T-helper 1 cell treated with Interleukin-12 subunit alpha and Interleukin-12 subunit beta and Interleukin-4 antibody, amounts not matched to agents 30 ng/mL and 1 ng/mL, for 36 hours (primary cell): ENCODE measurements around the gene ADCK2. TPM values are rescaled to one million over a fixed set of nuclear protein-coding genes. Genes with fewer than 3 reads are reported as not detected.
"Not testable (repeated sequence)": the region's sequence is repeated elsewhere in the genome, so short reads cannot be mapped to it uniquely, and the experiment has no call there.

Experiments used
- intact Hi-C: fragments of 100-400 bp; cut with micrococcal nuclease; formaldehyde crosslinking; loops from one replicate; pipeline ENCODE4 v1.15.1; 2024
- total RNA-seq: library from RNA; stranded (reverse); gene quantifications from 2 replicates; pipeline ENCODE4 v1.2.3, GENCODE V29; 2022

Gene ADCK2
- total RNA-seq, 1 donor from 2014 or later = 12.8 TPM

GRCh38 chr7:140673774-140674155 is 1.0 kb downstream of the ADCK2 start:
- intact Hi-C loops = loop anchor here (1.0 to 5.0 kb wide), 5 partner anchors 17 to 1311 kb away; partner anchors contain the start of genes AGK, MKRN1 and NDUFB2

- intact Hi-C loops = loop anchor here (5.0 kb wide), 1 partner anchor 1312 kb away; no protein-coding TSS in a partner anchor
Observed at GRCh38 chr7:140674356-140674800, 1.6 kb downstream of the ADCK2 start.

GRCh38 chr7:140674899-140675701 is 2.4 kb downstream of the ADCK2 start:
- intact Hi-C loops = loop anchor here (5.0 kb wide), 1 partner anchor 1313 kb away; no protein-coding TSS in a partner anchor

- intact Hi-C loops = no loop called here
Observed at GRCh38 chr7:140675726-140676125, 3.0 kb downstream of the ADCK2 start.

- intact Hi-C loops = no loop called here
Observed at GRCh38 chr7:140676306-140676705, 3.6 kb downstream of the ADCK2 start.

- intact Hi-C loops = not testable (repeated sequence)
Observed at GRCh38 chr7:140676956-140677355, 4.2 kb downstream of the ADCK2 start.

- intact Hi-C loops = no loop called here
Observed at GRCh38 chr7:140677496-140677895, 4.8 kb downstream of the ADCK2 start.

- intact Hi-C loops = no loop called here
Observed at GRCh38 chr7:140678081-140678815, 5.5 kb downstream of the ADCK2 start.

GRCh38 chr7:140678816-140679130 is 6.0 kb downstream of the ADCK2 start:
- intact Hi-C loops = no loop called here

- intact Hi-C loops = no loop called here
Observed at GRCh38 chr7:140679186-140679585, 6.4 kb downstream of the ADCK2 start.

GRCh38 chr7:140680886-140681285 is 8.1 kb downstream of the ADCK2 start:
- intact Hi-C loops = no loop called here

GRCh38 chr7:140681766-140682165 is 9.0 kb downstream of the ADCK2 start:
- intact Hi-C loops = no loop called here

- intact Hi-C loops = no loop called here
Observed at GRCh38 chr7:140683657-140684056, 10.9 kb downstream of the ADCK2 start.

GRCh38 chr7:140684066-140684950 is 11.6 kb downstream of the ADCK2 start:
- intact Hi-C loops = no loop called here

- intact Hi-C loops = no loop called here
Observed at GRCh38 chr7:140685407-140686087, 12.8 kb downstream of the ADCK2 start.

- intact Hi-C loops = no loop called here
Observed at GRCh38 chr7:140686921-140687320, 14.2 kb downstream of the ADCK2 start.

GRCh38 chr7:140688341-140688740 is 15.6 kb downstream of the ADCK2 start:
- intact Hi-C loops = no loop called here

GRCh38 chr7:140689199-140690152 is 16.7 kb downstream of the ADCK2 start:
- intact Hi-C loops = loop anchor here (10.0 kb wide), 1 partner anchor 385 kb away; the partner anchor contains the start of gene TMEM178B

- intact Hi-C loops = loop anchor here (10.0 kb wide), 1 partner anchor 383 kb away; the partner anchor contains the start of gene TMEM178B
Observed at GRCh38 chr7:140691376-140692045, 18.8 kb downstream of the ADCK2 start.
